SK-N-SH (cell line): ENCODE measurements around the gene MVB12A. TPM values are rescaled to one million over a fixed set of nuclear protein-coding genes. Genes with fewer than 3 reads are reported as not detected.

Experiments used
- CTCF ChIA-PET: fragments of 300-600, 350-600 bp; formaldehyde crosslinking; extraction: SDS; loops from one replicate; lab custom pipeline; 2021; lab: Yijun Ruan, JAX
- POLR2A ChIA-PET: fragments of 350-600 bp; sonication (Branson Sonifier 250); formaldehyde crosslinking; extraction: SDS; loops from one replicate; lab custom pipeline; 2020; ENCODE audit warnings: antibody characterized with exemption, inconsistent platforms; lab: Yijun Ruan, JAX
- DNase-seq: peaks from one replicate; pipeline ENCODE4 v3.0.0; 2012
- H2AFZ ChIP-seq: fragments of 200-600 bp; sonication (generic); 2 replicates; pipeline ENCODE4 v1.8.1; 2016; ENCODE audit warnings: antibody characterized with exemption, mild to moderate bottlenecking, low read depth
- H3F3A ChIP-seq: fragments of 200-600 bp; sonication (generic); replicated peaks from 2 replicates; pipeline ENCODE3; 2016; ENCODE audit warnings: antibody characterized with exemption, mild to moderate bottlenecking; ENCODE audit not compliant: insufficient read depth
- H3K27ac ChIP-seq, 2 experiments: fragments of 200-500 bp in 1 of 2; fragments of 200-600 bp in 1 of 2; sonication (Bioruptor generic) in 1 of 2; sonication (generic), shearing (Covaris generic) in 1 of 2; 2 replicates each; pipeline versions ENCODE4 v1.5.1 to v1.6.1; 2014 to 2016; ENCODE audit warnings: low read depth in 2 of 2, inconsistent platforms in 1 of 2, low read length in 1 of 2, mild to moderate bottlenecking in 1 of 2, mixed read lengths in 1 of 2
- H3K27me3 ChIP-seq: fragments of 200-600 bp; sonication (generic), shearing (Covaris generic); 2 replicates; pipeline ENCODE4 v1.6.1; 2016; ENCODE audit warnings: mixed run types; ENCODE audit not compliant: insufficient read depth
- H3K36me3 ChIP-seq, 2 experiments: fragments of 200-500 bp in 1 of 2; fragments of 200-600 bp in 1 of 2; sonication (Bioruptor generic) in 1 of 2; sonication (generic) in 1 of 2; replicated peaks in 1 of 2; 2 replicates each; pipeline versions ENCODE3 to v1.5.1; 2014 to 2016; ENCODE audit warnings: low read length in 1 of 2, mild to moderate bottlenecking in 1 of 2; ENCODE audit not compliant: insufficient read depth in 2 of 2, control insufficient read depth in 1 of 2
- H3K4me1 ChIP-seq, 2 experiments: fragments of 200-500 bp in 1 of 2; fragments of 200-600 bp in 1 of 2; sonication (Bioruptor generic) in 1 of 2; sonication (generic), shearing (Covaris generic) in 1 of 2; 2 replicates each; pipeline versions ENCODE4 v1.5.1 to v1.6.1; 2014 to 2016; ENCODE audit warnings: low read depth in 1 of 2, low read length in 1 of 2, mixed run types in 1 of 2; ENCODE audit not compliant: insufficient read depth in 2 of 2, control insufficient read depth in 1 of 2
- H3K4me2 ChIP-seq: fragments of 200-600 bp; sonication (generic), shearing (Covaris generic); 2 replicates; pipeline ENCODE4 v1.6.1; 2017; ENCODE audit warnings: mixed run types
- H3K4me3 ChIP-seq, 2 experiments: fragments of 200-500 bp in 1 of 2; fragments of 200-600 bp in 1 of 2; sonication (Bioruptor generic) in 1 of 2; sonication (generic), shearing (Covaris generic) in 1 of 2; 2 replicates each; pipeline versions ENCODE4 v1.5.1 to v1.8.1; 2014 to 2016; ENCODE audit warnings: low read depth in 2 of 2, inconsistent platforms in 1 of 2, low read length in 1 of 2, mild to moderate bottlenecking in 1 of 2, mixed read lengths in 1 of 2, moderate library complexity in 1 of 2
- H3K79me2 ChIP-seq: fragments of 200-600 bp; sonication (generic); 2 replicates; pipeline ENCODE4 v1.8.1; 2017; ENCODE audit warnings: mild to moderate bottlenecking; ENCODE audit not compliant: insufficient read depth
- H3K9ac ChIP-seq: fragments of 200-600 bp; sonication (generic); 2 replicates; pipeline ENCODE4 v1.6.1; 2017; ENCODE audit warnings: mixed run types
- H3K9me2 ChIP-seq: fragments of 200-600 bp; sonication (generic); 2 replicates; pipeline ENCODE4 v1.6.1; 2017; ENCODE audit warnings: mixed run types
- H3K9me3 ChIP-seq: fragments of 200-600 bp; sonication (generic); 2 replicates; pipeline ENCODE4 v1.6.1; 2017; ENCODE audit warnings: mixed run types, mild to moderate bottlenecking, moderate library complexity
- H4K20me1 ChIP-seq: fragments of 200-600 bp; sonication (generic); 2 replicates; pipeline ENCODE4 v1.6.1; 2017; ENCODE audit warnings: mild to moderate bottlenecking, mixed run types; ENCODE audit not compliant: insufficient read depth
- CHD2 ChIP-seq: fragments of 150-350 bp; IDR thresholded peaks from 2 replicates; pipeline ENCODE4 v1.6.1; 2018; ENCODE audit warnings: low read length; ENCODE audit not compliant: partially characterized antibody
- ELF1 ChIP-seq: IDR thresholded peaks from 2 replicates; pipeline ENCODE4 v1.4.0; 2012
- EP300 ChIP-seq, 2 experiments: IDR thresholded peaks; 2 replicates each; pipeline versions ENCODE4 v1.4.0 to v1.6.1; 2012; ENCODE audit warnings: borderline replicate concordance in 1 of 2, low read depth in 1 of 2, low read length in 1 of 2
- EZH2phosphoT487 ChIP-seq: fragments of 200-600 bp; sonication (generic); IDR thresholded peaks from 2 replicates; pipeline ENCODE4 v1.6.1; 2017; ENCODE audit warnings: low read depth, mixed run types, mild to moderate bottlenecking, antibody characterized with exemption, moderate library complexity, borderline replicate concordance
- FOSL2 ChIP-seq: IDR thresholded peaks from 2 replicates; pipeline ENCODE4 v1.4.0; 2012; ENCODE audit warnings: low read depth, mild to moderate bottlenecking, moderate library complexity, borderline replicate concordance
- FOXJ3 ChIP-seq: sonication (generic); formaldehyde crosslinking; IDR thresholded peaks from 2 replicates; pipeline ENCODE4 v1.5.1; 2020; ENCODE audit warnings: mild to moderate bottlenecking, missing genetic modification reagents
- GATA2 ChIP-seq: sonication (generic); formaldehyde crosslinking; IDR thresholded peaks from 2 replicates; pipeline ENCODE4 v1.5.0; 2020; ENCODE audit warnings: mild to moderate bottlenecking, missing genetic modification reagents
- JUND ChIP-seq: IDR thresholded peaks from 2 replicates; pipeline ENCODE4 v1.4.0; 2012
- MAX ChIP-seq: IDR thresholded peaks from 2 replicates; pipeline ENCODE4 v1.4.0; 2012; ENCODE audit warnings: low read depth
- NRF1 ChIP-seq: IDR thresholded peaks from 2 replicates; pipeline ENCODE4 v1.6.1; 2012; ENCODE audit warnings: low read depth, mild to moderate bottlenecking, low read length
- PBX3 ChIP-seq: IDR thresholded peaks from 2 replicates; pipeline ENCODE4; 2012
- RAD21 ChIP-seq: IDR thresholded peaks from 2 replicates; pipeline ENCODE4 v1.6.1; 2012; ENCODE audit warnings: mild to moderate bottlenecking, low read length
- RFX5 ChIP-seq: IDR thresholded peaks from 2 replicates; pipeline ENCODE4 v1.6.1; 2012; ENCODE audit warnings: mild to moderate bottlenecking, improper control_type of control experiment, low read length
- SMC3 ChIP-seq: IDR thresholded peaks from 2 replicates; pipeline ENCODE4 v1.6.1; 2012; ENCODE audit warnings: low read depth, low read length, improper control_type of control experiment
- USF1 ChIP-seq: IDR thresholded peaks from 2 replicates; pipeline ENCODE4 v1.4.0; 2012; ENCODE audit warnings: low read depth, borderline replicate concordance
- WGBS: methylation state at CpG from one replicate; pipeline ENCODE4 v1.1.6; 2017; ENCODE audit warnings: low lambda C conversion rate; 5-methylcytosine and 5-hydroxymethylcytosine counted together
- polyA plus RNA-seq, 3 experiments: library from polyadenylated mRNA; depleted of rRNA; stranded (reverse); fragments of >200 nt; gene quantifications; 2 replicates each; pipeline ENCODE4 v1.2.3, GENCODE V29; 2012
- TF ChIP-seq, protein P1 (sequence below): fragments of 200-600 bp; sonication (generic); IDR thresholded peaks from 2 replicates; pipeline ENCODE4 v1.6.1; 2017; ENCODE audit warnings: antibody characterized with exemption, mild to moderate bottlenecking, moderate library complexity

The MVB12A gene
- polyA plus RNA-seq, 1 of the 3 experiments (the other 2 are of a cell fraction), result 63.9 TPM

DNA sequence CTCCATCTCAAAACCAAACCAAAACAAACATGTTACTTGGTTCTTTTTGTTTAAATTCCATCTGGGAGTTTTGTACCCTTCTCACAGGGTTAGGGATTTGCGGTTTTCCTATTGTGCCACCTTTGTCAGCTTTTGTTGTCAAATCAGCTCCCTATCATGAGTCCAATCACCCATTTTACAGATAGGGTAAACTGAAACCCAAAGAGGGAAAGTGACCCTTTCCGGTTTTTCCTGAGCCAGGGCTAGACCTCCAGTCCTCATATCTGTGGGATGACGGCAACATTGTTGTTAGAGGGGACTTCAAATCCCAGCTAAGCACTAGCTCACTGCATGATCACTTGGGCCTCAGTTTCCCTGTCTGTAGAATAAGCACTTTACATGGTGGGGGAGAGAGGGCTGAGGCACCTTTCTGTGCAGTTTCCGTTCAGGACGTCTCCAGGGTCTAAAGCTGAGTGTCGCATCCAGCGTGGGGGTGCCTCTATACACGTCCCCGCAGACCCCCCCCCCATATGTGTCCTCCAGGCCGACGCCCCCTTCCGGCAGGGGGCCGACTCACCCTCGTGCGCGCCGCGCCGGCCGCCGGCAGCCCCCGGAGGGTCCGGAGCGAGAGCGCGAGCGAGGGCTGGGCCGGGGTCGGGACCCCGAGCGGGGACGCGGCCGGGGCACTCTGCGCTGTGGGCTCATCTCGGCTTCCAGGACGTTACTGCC is 29.7 kb upstream of the MVB12A start:
- Histone ChIP-seq H3F3A (peaks cover 3% of the 10 kb centered on the region), H3K9ac (peak overlapping the region; percentile 20; the same call in 1 of the 2 replicates), H3K36me3 (no peaks in the 10 kb centered on the region), H3K27ac (peak overlapping the region in 1 of 2 experiments; percentile 63; a peak in 1 of 4 replicates), H3K9me3 (no peaks in the 10 kb centered on the region), H2AFZ (peak overlapping the region; percentile 88; the same call in 1 of the 2 replicates), H3K4me1 (peaks cover 0 to 7% of the 10 kb centered on the region in 2 experiments; a peak in 1 of 4 replicates), H3K27me3 (no peaks in the 10 kb centered on the region), H3K4me3 (peak overlapping the region; percentile 59 to 65), H4K20me1 (no peaks in the 10 kb centered on the region), H3K9me2 (no peaks in the 10 kb centered on the region), H3K4me2 (peak overlapping the region; percentile 85), H3K79me2 (no peaks in the 10 kb centered on the region)
- ChIA-PET CTCF (interaction anchor here (0.7 to 5.3 kb wide), 19 partner anchors 10 to 98 kb away, joined by 3 to 69 read pairs (median 5); partner anchors contain the start of gene MVB12A), POLR2A (no interaction called here)
- WGBS, result 13% methylated on average over 10 of the region's 37 CpGs
- TF ChIP-seq, protein P1, sequence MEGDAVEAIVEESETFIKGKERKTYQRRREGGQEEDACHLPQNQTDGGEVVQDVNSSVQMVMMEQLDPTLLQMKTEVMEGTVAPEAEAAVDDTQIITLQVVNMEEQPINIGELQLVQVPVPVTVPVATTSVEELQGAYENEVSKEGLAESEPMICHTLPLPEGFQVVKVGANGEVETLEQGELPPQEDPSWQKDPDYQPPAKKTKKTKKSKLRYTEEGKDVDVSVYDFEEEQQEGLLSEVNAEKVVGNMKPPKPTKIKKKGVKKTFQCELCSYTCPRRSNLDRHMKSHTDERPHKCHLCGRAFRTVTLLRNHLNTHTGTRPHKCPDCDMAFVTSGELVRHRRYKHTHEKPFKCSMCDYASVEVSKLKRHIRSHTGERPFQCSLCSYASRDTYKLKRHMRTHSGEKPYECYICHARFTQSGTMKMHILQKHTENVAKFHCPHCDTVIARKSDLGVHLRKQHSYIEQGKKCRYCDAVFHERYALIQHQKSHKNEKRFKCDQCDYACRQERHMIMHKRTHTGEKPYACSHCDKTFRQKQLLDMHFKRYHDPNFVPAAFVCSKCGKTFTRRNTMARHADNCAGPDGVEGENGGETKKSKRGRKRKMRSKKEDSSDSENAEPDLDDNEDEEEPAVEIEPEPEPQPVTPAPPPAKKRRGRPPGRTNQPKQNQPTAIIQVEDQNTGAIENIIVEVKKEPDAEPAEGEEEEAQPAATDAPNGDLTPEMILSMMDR, result peak; percentile 50
- no peak for TF ChIP-seq USF1
- TF ChIP-seq EP300 (IDR thresholded peaks at IDR 0.05; ENCODE audit: borderline replicate concordance in 1 of 2, low read depth in 1 of 2, low read length in 1 of 2), result no peak
- TF ChIP-seq ELF1, result no peak
- TF ChIP-seq CHD2, result no peak
- TF ChIP-seq JUND, result no peak
- DNase-seq, result no peak

- no peaks in the 10 kb centered on the region for H3K27me3 ChIP-seq
- H3F3A ChIP-seq, result peaks cover 6% of the 10 kb centered on the region
- WGBS, result 1% methylated on average over 30 of the region's 50 CpGs
- H3K4me3 ChIP-seq, result peak overlapping the region; percentile 59 to 65
- H2AFZ ChIP-seq, result peak overlapping the region; percentile 92; the same call in 1 of the 2 replicates
- no peaks in the 10 kb centered on the region for H4K20me1 ChIP-seq
- no peaks in the 10 kb centered on the region for H3K79me2 ChIP-seq
- no peaks in the 10 kb centered on the region for H3K9me3 ChIP-seq
- peak overlapping the region; percentile 85 for H3K4me2 ChIP-seq
- peak overlapping the region; percentile 20; the same call in 1 of the 2 replicates for H3K9ac ChIP-seq
- no peaks in the 10 kb centered on the region for H3K9me2 ChIP-seq
- DNase-seq, result peak; percentile 99
- ChIA-PET POLR2A (interaction anchor here (1.0 kb wide), 1 partner anchor 13 kb away, joined by 4 read pairs; no protein-coding TSS in a partner anchor), CTCF (interaction anchor here (0.7 to 5.3 kb wide), 24 partner anchors 9 to 149 kb away, joined by 3 to 69 read pairs (median 4); partner anchors contain the start of genes BST2, DDA1, MVB12A and NXNL1)
- peaks cover 0 to 7% of the 10 kb centered on the region in 2 experiments; a peak in 1 of 4 replicates for H3K4me1 ChIP-seq
- TF ChIP-seq FOSL2 (no peak), PBX3 (peak; percentile 43; the same call in 1 of the 2 replicates), NRF1 (peak; percentile 84), FOXJ3 (CRISPR knock-in tag) (no peak), SMC3 (peak; percentile 42), GATA2 (CRISPR knock-in tag) (no peak), MAX (peak; percentile 50; the same call in 1 of the 2 replicates), RAD21 (peak; percentile 56), RFX5 (peak; percentile 80), EZH2phosphoT487 (no peak)
- TF ChIP-seq, protein P1, result peak; percentile 62
- H3K27ac ChIP-seq, result peak overlapping the region in 1 of 2 experiments; percentile 63; a peak in 2 of 4 replicates
- H3K36me3 ChIP-seq, result no peaks in the 10 kb centered on the region
Observed at GRCh38 chr19:17390665-17391370, 29.0 kb upstream of the MVB12A start.
